ENCODE data around the gene LMOD2. TPM values are rescaled to one million over a fixed set of nuclear protein-coding genes. Genes with fewer than 3 reads are reported as not detected.

The LMOD2 gene
- total RNA-seq, 4 donors from 2014 or later, result not detected

DNA sequence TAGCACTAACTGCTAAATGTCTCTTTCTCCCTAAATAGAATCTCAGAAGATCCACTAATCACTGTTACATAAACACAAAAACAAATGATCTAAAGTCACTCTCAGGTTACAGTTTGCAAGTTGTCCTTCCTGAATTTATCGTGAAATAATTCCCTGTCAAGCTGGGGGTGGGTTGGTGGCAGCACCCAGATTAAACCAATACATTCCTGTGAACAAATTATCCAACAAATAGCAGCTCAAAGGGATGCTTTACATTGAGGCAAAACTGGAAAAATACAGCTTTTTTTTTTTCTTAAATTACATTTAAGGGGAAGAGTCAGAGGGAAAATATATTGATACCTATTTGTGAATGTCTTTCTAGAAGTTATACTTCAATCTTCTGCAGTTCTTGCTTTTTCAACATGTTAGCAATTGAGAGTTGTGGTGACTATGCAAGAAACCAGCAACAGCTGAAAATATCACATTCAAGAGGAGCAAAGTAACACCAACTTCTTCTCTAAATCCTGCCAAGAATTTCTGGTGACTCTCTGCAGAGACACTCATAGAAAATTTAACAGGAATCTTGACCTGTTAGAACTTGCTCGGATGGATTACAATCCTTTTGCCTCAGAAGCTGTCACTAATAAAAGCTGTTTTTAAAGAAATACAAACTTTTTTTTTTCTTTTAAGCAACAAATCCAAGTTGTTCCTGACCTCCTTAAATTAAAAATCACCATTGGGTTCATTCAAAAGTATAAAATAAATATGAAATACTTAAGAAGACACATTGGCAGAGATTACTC is 18.9 kb downstream of the LMOD2 start:
- TF ChIP-seq, protein P1, sequence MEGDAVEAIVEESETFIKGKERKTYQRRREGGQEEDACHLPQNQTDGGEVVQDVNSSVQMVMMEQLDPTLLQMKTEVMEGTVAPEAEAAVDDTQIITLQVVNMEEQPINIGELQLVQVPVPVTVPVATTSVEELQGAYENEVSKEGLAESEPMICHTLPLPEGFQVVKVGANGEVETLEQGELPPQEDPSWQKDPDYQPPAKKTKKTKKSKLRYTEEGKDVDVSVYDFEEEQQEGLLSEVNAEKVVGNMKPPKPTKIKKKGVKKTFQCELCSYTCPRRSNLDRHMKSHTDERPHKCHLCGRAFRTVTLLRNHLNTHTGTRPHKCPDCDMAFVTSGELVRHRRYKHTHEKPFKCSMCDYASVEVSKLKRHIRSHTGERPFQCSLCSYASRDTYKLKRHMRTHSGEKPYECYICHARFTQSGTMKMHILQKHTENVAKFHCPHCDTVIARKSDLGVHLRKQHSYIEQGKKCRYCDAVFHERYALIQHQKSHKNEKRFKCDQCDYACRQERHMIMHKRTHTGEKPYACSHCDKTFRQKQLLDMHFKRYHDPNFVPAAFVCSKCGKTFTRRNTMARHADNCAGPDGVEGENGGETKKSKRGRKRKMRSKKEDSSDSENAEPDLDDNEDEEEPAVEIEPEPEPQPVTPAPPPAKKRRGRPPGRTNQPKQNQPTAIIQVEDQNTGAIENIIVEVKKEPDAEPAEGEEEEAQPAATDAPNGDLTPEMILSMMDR (IDR thresholded peaks at IDR 0.05), result no peak
- TF ChIP-seq POLR2A (IDR thresholded peaks at IDR 0.05), result no peak
- 32% methylated on average over 2 of the region's 2 CpGs for WGBS, 2 donors
- H3K9me3 ChIP-seq, result no peaks in the 10 kb centered on the region
- no peaks in the 10 kb centered on the region for H3K27me3 ChIP-seq
- no peak for DNase-seq
- intact Hi-C loops (cut with DNase I), result no loop called here
- no peaks in the 10 kb centered on the region for H3K36me3 ChIP-seq
- H3K4me3 ChIP-seq (replicated peaks in 1 of 3), result no peak overlapping the region
- H3K27ac ChIP-seq, result peak overlapping the region; percentile 61 to 69 (median 66)
- H3K4me1 ChIP-seq, result peaks cover 15 to 16% of the 10 kb centered on the region in 2 donors

DNA sequence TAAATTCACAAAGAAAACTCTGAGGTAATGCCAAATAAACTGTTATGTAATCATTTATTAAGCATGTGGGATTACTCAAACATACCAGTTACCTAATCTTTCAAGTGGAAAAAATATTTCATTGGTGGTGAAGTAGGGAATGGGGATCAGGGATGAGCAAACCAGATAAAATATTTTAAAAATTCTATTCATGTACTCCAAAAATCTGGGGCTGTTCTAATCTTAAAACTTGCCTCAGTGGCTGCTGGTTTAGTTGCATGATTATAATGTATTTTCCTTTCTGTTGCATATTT is 19.5 kb downstream of the LMOD2 start:
- Histone ChIP-seq H3K9me3 (no peaks in the 10 kb centered on the region), H3K27ac (peak overlapping the region; percentile 61 to 69 (median 66)), H3K27me3 (no peaks in the 10 kb centered on the region), H3K4me3 (replicated peaks in 1 of 3) (no peak overlapping the region), H3K4me1 (peaks cover 15 to 16% of the 10 kb centered on the region in 2 donors), H3K36me3 (no peaks in the 10 kb centered on the region)
- TF ChIP-seq, protein P1 (IDR thresholded peaks at IDR 0.05), result no peak
- TF ChIP-seq POLR2A (IDR thresholded peaks at IDR 0.05), result no peak
- no peak for DNase-seq
- intact Hi-C loops (cut with DNase I), result no loop called here

DNA sequence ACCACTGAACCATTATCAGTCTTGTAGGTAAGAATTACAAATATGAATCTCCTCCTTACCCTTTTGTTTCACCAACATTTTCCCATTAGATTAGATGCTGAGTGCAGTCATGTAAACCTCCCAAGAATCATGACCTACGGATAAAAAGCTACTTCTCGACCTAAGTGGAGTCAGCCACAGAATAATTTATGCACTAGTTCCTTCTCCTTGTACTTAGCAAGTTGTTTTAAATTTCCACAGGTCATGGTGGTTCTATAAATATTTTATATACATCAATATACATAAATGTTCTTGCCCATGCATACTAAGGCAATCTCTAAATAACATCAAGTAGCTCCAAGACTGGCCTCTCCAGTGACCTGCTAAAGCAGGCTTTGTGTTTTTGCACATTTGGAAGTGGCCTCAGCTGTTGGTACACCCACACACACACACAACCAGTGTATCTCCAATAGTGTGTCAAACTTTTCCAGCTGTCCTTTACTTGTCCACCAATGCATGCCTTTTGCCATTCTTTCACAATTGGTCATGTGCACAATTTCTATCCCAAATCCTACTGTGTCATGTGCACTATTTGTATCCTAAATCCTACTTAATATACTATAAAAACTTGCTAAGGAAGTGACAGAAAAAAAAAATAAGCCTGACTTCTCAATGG is 21.5 kb downstream of the LMOD2 start:
- H3K36me3 ChIP-seq, result no peaks in the 10 kb centered on the region
- no peak overlapping the region for H3K27ac ChIP-seq
- no peak overlapping the region for H3K4me3 ChIP-seq (replicated peaks in 1 of 3)
- 95 to 99% methylated on average over 2 of the region's 2 CpGs for WGBS, 2 donors
- H3K27me3 ChIP-seq, result no peaks in the 10 kb centered on the region
- peaks cover 26 to 29% of the 10 kb centered on the region in 2 donors for H3K4me1 ChIP-seq
- intact Hi-C loops (cut with DNase I), result no loop called here
- no peak for TF ChIP-seq POLR2A (IDR thresholded peaks at IDR 0.05)
- TF ChIP-seq, protein P1 (IDR thresholded peaks at IDR 0.05), result no peak
- H3K9me3 ChIP-seq, result no peaks in the 10 kb centered on the region
- no peak for DNase-seq

DNA sequence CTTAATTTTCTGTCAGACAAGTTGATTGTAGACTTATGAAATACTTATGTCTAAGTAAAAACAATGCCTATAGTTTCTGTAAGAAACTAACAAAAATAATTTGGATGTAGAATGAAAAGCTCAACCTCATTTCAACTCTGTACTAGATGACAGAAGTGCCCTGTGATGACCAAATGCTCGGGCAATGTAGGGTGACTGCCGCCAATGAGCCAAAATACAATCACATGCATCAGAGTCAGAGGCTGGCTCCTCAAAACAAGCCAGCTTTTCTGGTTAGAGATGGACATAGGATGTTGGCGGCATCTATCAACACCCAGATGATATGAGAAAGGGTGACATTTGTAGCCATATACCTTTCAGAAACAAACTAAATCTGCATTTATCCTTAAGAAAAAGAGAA is 23.9 kb downstream of the LMOD2 start:
- no peak for TF ChIP-seq POLR2A (IDR thresholded peaks at IDR 0.05)
- TF ChIP-seq, protein P1 (IDR thresholded peaks at IDR 0.05), result no peak
- Histone ChIP-seq H3K4me3 (replicated peaks in 1 of 3) (no peak overlapping the region), H3K4me1 (peaks cover 17 to 18% of the 10 kb centered on the region in 2 donors), H3K36me3 (peaks cover 0 to 3% of the 10 kb centered on the region in 2 donors), H3K9me3 (no peaks in the 10 kb centered on the region), H3K27ac (peak overlapping the region in 1 of 3 donors; percentile 68), H3K27me3 (no peaks in the 10 kb centered on the region)
- 95 to 99% methylated on average over 3 of the region's 3 CpGs for WGBS, 2 donors
- no peak for DNase-seq
- intact Hi-C loops (cut with DNase I), result loop anchor here (5.0 kb wide), 1 partner anchor 188 kb away; no protein-coding TSS in a partner anchor

DNA sequence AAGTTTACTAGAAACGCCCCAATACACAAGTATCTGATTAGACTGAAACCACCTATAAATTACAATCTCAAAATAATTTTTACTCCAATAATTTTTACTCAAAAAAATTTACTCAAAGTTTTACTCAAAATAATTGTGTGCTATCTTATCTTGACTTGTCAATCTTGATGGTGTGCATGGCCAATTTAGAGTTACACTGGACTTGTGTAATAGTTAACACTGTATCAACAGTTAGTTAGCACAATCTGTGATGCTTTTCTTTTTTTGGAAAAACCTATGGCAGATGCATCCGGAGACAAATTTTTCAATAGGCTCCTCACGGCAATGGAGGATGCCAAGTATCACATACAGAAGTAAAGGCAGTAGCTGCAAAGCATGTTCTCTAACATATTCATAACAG is 24.9 kb downstream of the LMOD2 start:
- DNase-seq, result no peak
- H3K36me3 ChIP-seq, result peaks cover 0 to 3% of the 10 kb centered on the region in 2 donors
- H3K9me3 ChIP-seq, result no peaks in the 10 kb centered on the region
- no peaks in the 10 kb centered on the region for H3K27me3 ChIP-seq
- WGBS, 2 donors, result 93 to 95% methylated on average over 3 of the region's 3 CpGs
- peaks cover 13 to 16% of the 10 kb centered on the region in 2 donors for H3K4me1 ChIP-seq
- no peak overlapping the region for H3K4me3 ChIP-seq (replicated peaks in 1 of 3)
- peak overlapping the region; percentile 64 to 72 (median 68) for H3K27ac ChIP-seq
- no peak for TF ChIP-seq POLR2A (IDR thresholded peaks at IDR 0.05)
- TF ChIP-seq, protein P1 (IDR thresholded peaks at IDR 0.05), result no peak
- intact Hi-C loops (cut with DNase I), result loop anchor here (5.0 kb wide), 1 partner anchor 187 kb away; no protein-coding TSS in a partner anchor

All from thyroid gland (tissue), 4 donors.